ENCODE results near the gene UBE3D. TPM values are rescaled to one million over a fixed set of nuclear protein-coding genes. Genes with fewer than 3 reads are reported as not detected.
A peak's percentile ranks its signal among the peaks of the same experiment; 100 is the strongest.

Gene UBE3D
- total and polyA plus RNA-seq, 7 donors = 1.6 to 10.7 (median 8.0) TPM

DNA sequence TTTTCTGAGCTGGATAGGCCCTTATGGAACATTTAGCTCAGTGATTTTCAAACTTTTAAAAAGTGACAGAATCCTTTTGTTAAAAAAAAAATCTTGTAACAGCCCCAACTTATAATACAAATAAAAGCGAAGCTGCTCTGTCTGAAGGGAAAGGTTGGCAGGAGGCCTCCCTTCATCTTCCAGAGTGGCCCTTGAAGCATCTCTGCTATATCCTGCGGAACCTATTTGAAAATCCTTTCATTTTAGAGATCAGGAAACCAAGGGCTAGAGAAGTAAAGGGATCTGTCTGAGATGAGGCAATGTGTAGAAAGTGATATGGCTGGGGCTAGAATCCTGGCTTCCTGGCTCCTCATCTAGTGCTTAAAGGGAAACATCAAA is 107.8 kb downstream of the UBE3D start:
- DNase-seq = no peak
- intact Hi-C loops (cut with DNase I) = no loop called here
- H3K36me3 ChIP-seq = no peaks in the 10 kb centered on the region
- H3K4me1 ChIP-seq = peaks cover 0 to 29% (median 5%) of the 10 kb centered on the region in 4 donors
- H3K27me3 ChIP-seq = no peaks in the 10 kb centered on the region
- H3K27ac ChIP-seq = peak overlapping the region in 3 of 4 donors; percentile 13 to 65 (median 20)
- H3K4me3 ChIP-seq = no peak overlapping the region
- TF ChIP-seq EP300 (IDR thresholded peaks at IDR 0.05) = no peak
- no peak for TF ChIP-seq POLR2A (IDR thresholded peaks at IDR 0.05)
- TF ChIP-seq POLR2AphosphoS5 (IDR thresholded peaks at IDR 0.05) = no peak
- TF ChIP-seq, protein P1, sequence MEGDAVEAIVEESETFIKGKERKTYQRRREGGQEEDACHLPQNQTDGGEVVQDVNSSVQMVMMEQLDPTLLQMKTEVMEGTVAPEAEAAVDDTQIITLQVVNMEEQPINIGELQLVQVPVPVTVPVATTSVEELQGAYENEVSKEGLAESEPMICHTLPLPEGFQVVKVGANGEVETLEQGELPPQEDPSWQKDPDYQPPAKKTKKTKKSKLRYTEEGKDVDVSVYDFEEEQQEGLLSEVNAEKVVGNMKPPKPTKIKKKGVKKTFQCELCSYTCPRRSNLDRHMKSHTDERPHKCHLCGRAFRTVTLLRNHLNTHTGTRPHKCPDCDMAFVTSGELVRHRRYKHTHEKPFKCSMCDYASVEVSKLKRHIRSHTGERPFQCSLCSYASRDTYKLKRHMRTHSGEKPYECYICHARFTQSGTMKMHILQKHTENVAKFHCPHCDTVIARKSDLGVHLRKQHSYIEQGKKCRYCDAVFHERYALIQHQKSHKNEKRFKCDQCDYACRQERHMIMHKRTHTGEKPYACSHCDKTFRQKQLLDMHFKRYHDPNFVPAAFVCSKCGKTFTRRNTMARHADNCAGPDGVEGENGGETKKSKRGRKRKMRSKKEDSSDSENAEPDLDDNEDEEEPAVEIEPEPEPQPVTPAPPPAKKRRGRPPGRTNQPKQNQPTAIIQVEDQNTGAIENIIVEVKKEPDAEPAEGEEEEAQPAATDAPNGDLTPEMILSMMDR (IDR thresholded peaks at IDR 0.05) = no peak
- no peaks in the 10 kb centered on the region for H3K9me3 ChIP-seq
- 86 to 92% methylated on average over 2 of the region's 2 CpGs for WGBS, 2 donors

DNA sequence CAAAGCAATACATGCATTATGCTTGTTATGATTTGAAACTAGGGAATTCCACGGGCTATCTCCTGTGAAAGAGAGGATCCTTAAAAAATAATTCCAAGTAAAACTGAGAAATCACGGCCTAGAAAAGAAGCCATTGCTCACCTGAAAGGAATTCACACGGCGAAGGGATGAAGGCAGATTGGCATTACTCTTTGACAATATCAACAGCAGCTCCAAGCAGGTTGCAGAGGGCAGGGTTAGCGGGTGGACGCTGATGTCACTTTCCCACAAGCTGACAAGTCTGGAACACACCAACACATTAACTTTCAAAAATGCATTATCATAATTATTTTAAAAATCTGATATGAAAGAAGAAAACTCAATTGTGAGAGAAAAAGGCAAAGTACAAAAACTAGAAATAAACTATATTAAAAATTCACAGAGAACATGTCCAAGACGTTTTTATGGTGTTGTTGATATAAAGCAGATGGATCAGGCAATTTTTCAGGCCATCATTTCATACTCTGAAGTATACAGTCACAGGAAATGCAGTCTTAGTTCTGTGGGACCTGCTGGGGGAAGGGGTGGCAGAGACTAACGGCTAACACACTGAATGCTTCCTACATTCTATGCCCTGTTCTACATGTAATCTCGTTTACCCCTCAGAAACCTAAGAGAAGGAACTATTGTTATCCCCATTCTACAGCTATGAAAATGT is 108.3 kb downstream of the UBE3D start:
- Histone ChIP-seq H3K4me3 (no peak overlapping the region), H3K4me1 (peaks cover 0 to 29% (median 5%) of the 10 kb centered on the region in 4 donors), H3K36me3 (no peaks in the 10 kb centered on the region), H3K27me3 (no peaks in the 10 kb centered on the region), H3K9me3 (no peaks in the 10 kb centered on the region), H3K27ac (peak overlapping the region in 3 of 4 donors; percentile 13 to 65 (median 20))
- no peak for DNase-seq
- TF ChIP-seq, protein P1 (IDR thresholded peaks at IDR 0.05) = no peak
- peak in 3 of 4 donors; percentile 13 to 48 (median 44) for TF ChIP-seq POLR2AphosphoS5 (IDR thresholded peaks at IDR 0.05)
- 76 to 88% methylated on average over 9 of the region's 9 CpGs for WGBS, 2 donors
- intact Hi-C loops (cut with DNase I) = no loop called here

DNA sequence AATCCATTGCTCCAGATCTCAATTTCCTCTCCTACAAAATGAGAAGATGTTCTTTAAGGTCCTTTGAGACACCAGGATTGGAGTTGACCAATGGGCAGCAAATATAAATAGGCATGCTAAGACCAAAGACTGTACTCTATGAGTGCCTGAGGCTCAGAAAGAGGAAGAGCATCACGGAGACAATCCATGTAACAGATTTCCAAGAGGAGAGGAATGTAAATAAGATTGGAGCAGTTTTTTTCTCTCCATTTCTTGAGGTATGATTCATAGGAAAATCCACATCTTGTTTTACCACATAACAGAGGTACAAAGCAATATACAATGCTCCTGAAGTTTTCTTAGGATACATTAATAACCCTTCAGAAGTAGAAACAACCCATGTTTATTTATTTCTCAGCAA is 109.8 kb downstream of the UBE3D start:
- intact Hi-C loops (cut with DNase I) = no loop called here
- 87 to 92% methylated on average over 1 of the region's 1 CpG for WGBS, 2 donors

DNA sequence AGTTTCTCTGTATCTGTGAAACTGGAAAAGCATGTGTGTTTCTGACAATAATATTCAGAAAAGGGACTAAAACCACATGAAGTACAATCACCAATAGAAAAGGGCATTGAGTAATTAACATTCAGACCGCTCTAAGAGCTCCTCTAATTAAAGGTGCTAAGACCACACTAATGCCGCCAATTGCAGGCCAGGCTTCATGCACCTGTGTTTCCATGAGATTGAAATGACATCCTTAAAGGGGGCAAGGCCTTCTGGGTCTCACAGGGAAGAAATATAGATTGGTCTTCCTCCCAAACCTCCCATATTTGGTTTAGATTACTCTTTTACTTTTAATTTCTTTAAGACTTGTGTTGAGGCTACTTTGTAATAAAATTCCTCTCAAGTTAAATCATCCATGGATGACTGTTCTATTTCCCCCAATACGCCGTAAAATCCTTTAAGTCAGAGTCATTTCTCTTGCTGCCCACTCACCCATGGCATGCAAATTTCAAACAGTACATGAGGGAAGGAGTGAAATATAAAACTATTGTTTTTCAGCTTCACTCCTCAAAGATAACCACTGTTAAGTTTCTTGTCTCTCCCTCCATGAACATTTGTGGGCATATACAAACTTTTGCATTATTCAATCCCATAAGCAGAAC is 110.6 kb downstream of the UBE3D start:
- no peak overlapping the region for H3K4me3 ChIP-seq
- H3K27me3 ChIP-seq = no peaks in the 10 kb centered on the region
- H3K36me3 ChIP-seq = no peaks in the 10 kb centered on the region
- WGBS, 2 donors = 87 to 93% methylated on average over 4 of the region's 4 CpGs
- peaks cover 0 to 24% (median 5%) of the 10 kb centered on the region in 4 donors for H3K4me1 ChIP-seq
- intact Hi-C loops (cut with DNase I) = no loop called here
- DNase-seq = no peak
- H3K9me3 ChIP-seq = no peaks in the 10 kb centered on the region
- H3K27ac ChIP-seq = no peak overlapping the region
- TF ChIP-seq, protein P1 (IDR thresholded peaks at IDR 0.05) = no peak
- no peak for TF ChIP-seq EP300 (IDR thresholded peaks at IDR 0.05)

More for the DNA sequence above, 109.8 kb downstream of the UBE3D start:
- no peak overlapping the region for H3K4me3 ChIP-seq
- no peaks in the 10 kb centered on the region for H3K36me3 ChIP-seq
- no peaks in the 10 kb centered on the region for H3K27me3 ChIP-seq
- TF ChIP-seq POLR2A (IDR thresholded peaks at IDR 0.05) (no peak), POLR2AphosphoS5 (IDR thresholded peaks at IDR 0.05) (no peak), EP300 (IDR thresholded peaks at IDR 0.05) (no peak)
- TF ChIP-seq, protein P1 (IDR thresholded peaks at IDR 0.05) = no peak
- H3K9me3 ChIP-seq = no peaks in the 10 kb centered on the region
- DNase-seq = no peak
- H3K4me1 ChIP-seq = peaks cover 0 to 29% (median 5%) of the 10 kb centered on the region in 4 donors
- no peak overlapping the region for H3K27ac ChIP-seq

All from sigmoid colon (tissue), 7 donors.